ENCODE data around the gene CXADR.

Gene CXADR

DNA sequence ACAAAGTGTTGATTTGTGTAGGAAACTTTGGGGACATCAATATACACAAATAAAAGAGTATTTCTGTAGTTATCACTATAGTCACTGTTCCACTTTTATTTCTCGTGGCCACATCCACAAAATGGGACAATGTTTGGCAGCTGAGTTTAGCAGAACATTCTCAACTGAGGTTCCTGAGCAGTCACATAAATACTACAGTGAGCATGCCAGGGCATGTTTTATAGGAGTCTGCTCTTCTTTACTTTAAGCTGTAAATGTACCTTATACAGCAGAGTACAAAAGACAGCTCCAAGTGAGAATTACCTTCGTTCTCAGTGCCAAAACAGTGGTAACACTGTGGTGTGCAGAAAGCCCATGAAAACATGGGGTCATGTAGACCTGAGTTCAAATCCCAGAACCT is 94.8 kb downstream of the CXADR start:
- no peak for DNase-seq (ENCODE audit: low spot score)

DNA sequence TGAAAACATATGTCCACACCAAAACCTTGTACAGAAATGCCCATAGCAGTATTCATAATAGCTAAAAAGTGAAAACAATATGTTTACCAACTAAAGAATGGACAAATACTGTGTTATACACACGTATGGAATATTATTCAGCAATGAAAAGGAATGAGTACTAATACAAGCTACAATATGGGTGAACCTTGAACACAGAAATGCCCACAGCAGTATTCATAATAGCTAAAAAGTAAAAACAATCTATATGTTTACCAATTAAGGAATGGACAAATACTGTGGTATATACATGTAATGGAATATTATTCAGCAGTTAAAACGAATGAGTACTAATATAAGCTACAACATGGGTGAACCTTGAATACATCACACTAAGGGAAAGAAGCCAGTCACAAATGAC is 96.8 kb downstream of the CXADR start:
- no peak for DNase-seq (ENCODE audit: low spot score)

DNA sequence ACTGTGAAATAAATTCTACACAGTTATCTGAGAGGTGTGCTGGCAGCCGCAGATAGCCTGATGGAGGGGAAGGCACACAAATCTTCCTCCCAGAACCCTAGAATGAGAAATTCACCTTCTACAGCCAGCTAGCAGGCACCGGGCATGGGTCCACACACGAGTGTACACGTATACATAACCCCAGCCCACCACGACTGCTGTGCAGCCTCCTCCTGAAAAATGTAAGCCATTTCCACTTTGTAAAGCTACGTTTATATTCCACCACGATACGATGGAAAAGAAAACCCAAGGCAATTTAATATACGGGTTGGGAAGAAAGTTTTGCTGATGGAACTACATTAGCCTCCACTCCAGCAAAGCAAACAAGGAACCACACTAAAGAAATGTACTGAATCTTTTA is 98.1 kb downstream of the CXADR start:
- no peak for DNase-seq (ENCODE audit: low spot score)

DNA sequence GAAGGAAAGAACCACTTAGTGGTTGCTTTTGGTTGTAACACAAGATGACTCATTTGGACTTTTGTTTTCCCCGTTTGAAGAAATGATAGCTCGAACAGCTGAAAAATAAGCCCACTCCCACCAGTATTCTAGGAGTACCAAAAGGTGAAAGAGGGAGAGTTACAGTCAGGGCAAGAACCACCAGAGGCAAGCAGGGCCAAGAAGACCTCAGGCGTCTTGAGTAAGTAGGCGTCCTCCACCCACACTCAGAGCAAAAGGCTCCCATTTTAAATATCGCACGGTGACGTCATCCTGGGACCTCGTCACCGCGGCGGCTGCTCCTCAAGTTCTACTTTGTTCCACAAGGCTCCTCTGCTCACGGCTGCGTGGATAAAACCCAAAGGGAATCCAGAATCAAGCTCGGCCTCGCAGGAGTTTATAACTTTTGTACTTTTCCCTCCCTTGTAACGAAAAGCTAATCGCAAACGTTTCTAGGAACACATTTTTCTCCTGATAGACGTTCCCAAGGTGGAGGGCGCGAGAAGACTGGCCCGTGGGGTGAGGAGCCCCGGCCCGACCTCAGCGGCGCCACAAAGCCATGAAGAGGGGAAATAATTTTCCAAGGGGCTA is 98.7 kb downstream of the CXADR start:
- DNase-seq (ENCODE audit: low spot score): peak; percentile 69

DNA sequence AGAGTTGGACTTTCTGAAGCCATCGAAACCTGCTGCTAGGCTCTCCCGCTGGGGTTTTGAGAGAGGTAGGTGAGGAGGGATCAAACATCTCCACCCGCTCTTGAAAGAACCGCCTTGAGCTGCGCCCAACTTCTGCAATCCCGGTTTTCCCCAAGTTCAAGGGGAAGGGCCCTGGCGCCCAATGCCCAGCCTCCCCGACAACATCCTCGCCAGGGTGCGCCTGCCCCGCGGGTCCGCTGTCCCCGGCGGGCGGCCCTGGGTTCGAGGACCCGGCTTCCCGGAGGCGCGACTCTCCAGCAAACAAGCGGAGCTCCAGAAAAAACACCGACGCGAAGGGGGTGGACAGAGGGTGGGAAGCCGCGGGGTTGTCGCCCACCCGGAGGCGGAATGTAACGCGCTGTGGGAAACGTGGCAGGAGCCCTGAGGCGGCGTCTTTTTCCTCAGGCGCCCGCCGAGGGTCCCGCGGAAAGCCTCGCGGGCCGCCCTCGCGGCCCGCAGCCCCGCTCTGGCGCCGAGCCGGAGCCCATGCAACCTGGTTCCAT is 99.3 kb downstream of the CXADR start:
- peak; percentile 6 for DNase-seq (ENCODE audit: low spot score)

DNA sequence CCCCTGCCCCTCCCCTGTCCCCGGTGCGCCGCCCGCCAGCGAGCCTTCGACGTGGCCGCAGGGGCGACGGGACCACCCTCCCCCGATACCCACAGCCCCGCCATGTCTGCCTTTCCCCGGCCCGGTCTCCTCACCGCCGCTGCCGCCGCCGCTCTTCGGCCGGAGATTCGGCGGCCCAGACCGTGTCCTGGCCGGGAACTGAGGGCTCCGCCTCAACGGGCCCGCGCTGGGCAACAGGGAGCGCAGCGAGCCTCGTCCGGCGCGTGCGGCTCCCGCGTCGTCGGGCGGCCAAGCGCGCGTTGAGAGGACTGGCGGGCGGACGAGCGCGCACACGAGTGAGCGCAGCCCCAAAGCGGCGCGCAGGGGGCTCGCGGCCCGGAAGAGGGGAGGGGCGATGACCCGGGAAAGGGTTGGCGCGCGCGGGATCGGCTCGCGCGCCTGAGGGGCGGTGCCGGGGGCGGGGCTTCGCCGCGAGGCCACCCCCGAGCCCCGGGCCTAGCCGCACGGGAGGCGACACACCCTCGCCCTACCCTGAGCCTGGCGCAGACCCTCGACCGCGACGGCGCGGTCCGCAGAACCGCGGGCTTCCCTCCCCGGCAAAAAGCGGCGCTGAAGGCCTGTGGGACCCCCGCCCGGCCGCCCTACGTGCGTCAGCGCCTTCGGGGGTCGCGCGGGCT is 99.9 kb downstream of the CXADR start, which contains the start of gene BTG3:
Gene BTG3, minus strand, starts transcription at position 337 of the 677 bp plus-strand sequence. CDS start 3,757 bp downstream, outside the sequence.
- peak; percentile 84 for DNase-seq (ENCODE audit: low spot score)

DNA sequence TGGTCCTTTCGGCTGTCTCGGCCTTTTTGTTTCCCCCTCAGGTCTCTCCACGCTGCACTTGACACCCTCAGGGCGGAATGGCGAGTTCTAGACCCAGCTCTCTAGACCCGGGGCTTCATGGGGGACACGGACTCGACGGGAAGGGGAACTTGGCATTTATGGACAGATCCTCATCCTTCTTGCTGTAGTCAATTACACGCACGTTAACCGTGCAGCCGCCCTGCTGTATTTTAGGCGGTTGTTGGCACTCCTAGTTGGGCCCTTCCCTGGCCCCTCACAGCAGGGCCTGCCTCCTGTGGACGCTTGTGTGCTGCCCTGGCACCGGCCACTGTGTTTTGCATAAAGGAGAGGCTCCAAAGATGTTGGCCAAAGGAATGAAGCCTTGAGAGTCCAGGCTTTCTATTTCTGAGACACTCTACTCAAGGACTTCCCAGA is 100.4 kb downstream of the CXADR start:
- DNase-seq (ENCODE audit: low spot score): no peak

DNA sequence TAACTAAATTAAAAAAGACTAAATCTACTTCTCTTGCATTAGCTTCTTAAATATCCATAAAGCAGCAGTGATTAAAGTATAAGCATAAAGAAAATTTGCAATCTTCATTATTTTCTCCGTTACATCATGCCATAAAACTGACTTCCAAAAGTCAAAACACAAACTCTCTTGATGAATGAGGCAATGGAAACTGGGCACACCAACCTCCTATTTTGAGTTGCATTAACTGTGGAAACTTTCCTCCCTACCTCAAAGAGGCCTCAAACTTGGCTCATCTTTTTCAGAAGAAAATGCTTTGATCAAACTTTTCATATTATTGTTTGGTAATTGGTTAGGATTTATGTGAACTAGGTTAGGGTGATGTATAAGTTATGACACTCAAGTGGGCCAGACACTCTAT is 104.0 kb downstream of the CXADR start:
- DNase-seq (ENCODE audit: low spot score): no peak

DNA sequence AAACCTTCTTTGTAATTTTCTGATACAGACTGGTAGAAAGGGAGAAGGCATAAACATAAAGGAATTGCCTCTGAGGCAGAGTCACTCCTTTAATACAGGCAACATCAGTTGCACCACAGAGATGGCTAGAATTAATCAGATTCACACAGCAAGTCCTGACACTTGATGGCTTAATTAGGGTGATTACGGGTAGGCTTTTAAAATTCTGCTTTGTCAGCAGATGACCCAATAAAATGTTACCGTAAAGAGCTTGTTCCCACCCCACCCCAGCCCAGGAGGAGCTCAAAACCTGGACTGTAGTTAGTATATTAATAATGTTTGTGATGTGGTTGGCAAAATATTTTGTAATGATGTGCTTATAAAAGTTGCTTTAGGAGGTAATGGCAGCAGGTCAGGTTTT is 109.2 kb downstream of the CXADR start:
- DNase-seq (ENCODE audit: low spot score): no peak

DNA sequence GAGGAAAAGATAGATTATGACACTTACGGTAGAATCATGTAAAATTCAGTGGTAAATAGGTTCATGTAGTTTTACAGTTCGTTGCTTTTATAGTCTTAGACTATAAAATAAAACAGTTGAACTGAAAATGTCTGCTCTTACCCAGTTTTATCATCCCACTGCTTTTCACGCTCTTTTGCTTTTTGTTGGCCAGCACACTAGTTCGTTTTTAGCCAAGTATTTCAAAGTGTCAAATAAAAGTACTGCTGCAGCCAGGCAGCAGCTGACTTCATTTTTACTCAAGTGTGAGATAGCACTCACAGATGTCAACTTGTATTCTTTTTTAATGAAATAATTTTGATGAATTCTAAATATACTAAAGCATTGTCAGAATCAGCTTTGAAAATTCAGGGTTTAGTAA is 118.4 kb downstream of the CXADR start:
- DNase-seq (ENCODE audit: low spot score): no peak

DNA sequence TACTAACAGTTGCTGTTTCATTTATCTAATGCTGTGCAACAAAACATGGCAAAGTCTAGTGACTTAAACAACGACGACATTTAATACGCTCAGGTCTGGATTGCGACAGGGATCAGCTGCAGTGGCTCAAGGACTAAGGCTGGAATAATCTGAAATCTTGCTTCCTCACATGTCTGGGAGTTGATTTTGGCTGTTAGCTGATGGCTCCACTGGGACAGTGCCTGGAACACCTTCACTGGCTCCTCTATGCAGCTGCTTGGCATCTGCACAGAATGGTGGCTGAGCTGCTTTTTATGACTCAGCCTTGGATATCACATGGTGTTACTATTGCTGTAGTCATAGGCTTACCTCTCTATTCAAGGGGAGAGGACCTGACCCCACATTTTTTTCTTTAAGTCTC is 123.9 kb downstream of the CXADR start:
- DNase-seq (ENCODE audit: low spot score): no peak

DNA sequence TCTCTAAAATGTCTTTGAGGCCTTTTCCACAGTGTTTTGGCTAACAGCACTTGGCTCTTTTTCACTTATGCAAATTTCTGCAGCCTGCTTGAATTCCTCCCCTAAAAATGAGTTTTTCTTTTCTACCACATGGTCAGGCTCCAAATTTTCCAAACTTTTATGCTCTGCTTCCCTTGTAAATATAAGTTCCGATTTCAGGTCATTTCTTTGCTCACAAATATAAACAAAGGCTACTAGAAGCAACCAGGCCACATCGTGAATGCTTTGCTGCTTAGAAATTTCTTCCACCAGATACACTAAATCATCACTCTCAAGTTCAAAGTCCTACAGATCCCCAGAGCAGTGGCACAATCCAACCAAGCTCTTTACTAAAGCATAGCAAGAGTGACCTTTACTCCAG is 128.0 kb downstream of the CXADR start:
- DNase-seq (ENCODE audit: low spot score): no peak
